B cell (primary cell): ENCODE results near the gene BARHL1.

Experiments
- EZH2 ChIP-seq: IDR thresholded peaks from 2 replicates; pipeline ENCODE4 v1.6.1; 2012; ENCODE audit warnings: borderline replicate concordance, low read depth, mild to moderate bottlenecking, moderate library complexity, low read length; ENCODE audit not compliant: insufficient read depth, poor library complexity, severe bottlenecking
- TF ChIP-seq, protein P1 (sequence below): fragments of 200-600 bp; IDR thresholded peaks from one replicate; pipeline ENCODE4 v1.8.0; 2022; ENCODE audit warnings: antibody characterized with exemption, mild to moderate bottlenecking

DNA sequence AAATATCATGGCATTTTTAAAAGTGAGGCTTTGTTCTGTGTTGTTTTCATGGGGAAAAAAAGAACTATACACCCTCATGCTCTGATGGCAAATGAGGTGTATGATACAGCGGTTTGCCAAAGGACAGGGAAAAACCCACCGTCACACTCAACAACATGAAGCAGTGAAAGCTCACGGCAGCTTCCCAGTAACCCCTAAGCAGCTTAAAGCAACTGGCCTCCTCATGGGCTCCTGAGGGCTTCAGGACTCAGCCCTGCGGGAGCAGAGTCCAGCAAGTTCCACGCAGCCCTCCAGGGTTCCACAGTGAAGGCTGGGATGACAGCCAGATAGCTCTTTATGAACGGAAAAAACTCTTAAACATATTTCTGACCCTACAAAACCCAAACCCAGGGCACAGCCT lies 12.9 kb downstream of the BARHL1 start:
- TF ChIP-seq, protein P1, sequence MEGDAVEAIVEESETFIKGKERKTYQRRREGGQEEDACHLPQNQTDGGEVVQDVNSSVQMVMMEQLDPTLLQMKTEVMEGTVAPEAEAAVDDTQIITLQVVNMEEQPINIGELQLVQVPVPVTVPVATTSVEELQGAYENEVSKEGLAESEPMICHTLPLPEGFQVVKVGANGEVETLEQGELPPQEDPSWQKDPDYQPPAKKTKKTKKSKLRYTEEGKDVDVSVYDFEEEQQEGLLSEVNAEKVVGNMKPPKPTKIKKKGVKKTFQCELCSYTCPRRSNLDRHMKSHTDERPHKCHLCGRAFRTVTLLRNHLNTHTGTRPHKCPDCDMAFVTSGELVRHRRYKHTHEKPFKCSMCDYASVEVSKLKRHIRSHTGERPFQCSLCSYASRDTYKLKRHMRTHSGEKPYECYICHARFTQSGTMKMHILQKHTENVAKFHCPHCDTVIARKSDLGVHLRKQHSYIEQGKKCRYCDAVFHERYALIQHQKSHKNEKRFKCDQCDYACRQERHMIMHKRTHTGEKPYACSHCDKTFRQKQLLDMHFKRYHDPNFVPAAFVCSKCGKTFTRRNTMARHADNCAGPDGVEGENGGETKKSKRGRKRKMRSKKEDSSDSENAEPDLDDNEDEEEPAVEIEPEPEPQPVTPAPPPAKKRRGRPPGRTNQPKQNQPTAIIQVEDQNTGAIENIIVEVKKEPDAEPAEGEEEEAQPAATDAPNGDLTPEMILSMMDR = no peak
- TF ChIP-seq EZH2 = no peak
